Endothelial cell (in vitro differentiated cells): ENCODE results near the gene APOL2. TPM values are rescaled to one million over a fixed set of nuclear protein-coding genes. Genes with fewer than 3 reads are reported as not detected.
A peak's percentile ranks its signal among the peaks of the same experiment; 100 is the strongest.

Experiments used
- DNase-seq: peaks from one replicate; pipeline ENCODE4 v3.0.0; 2021; ENCODE audit warnings: low spot score
- H3K27ac Mint-ChIP-seq: one replicate; pipeline ENCODE4 v1.8.0; 2021; ENCODE audit warnings: mixed read lengths, inconsistent platforms; ENCODE audit not compliant: unreplicated experiment
- H3K27me3 Mint-ChIP-seq: one replicate; pipeline ENCODE4 v1.8.0; 2021; ENCODE audit warnings: mild to moderate bottlenecking, moderate library complexity, mixed read lengths, inconsistent platforms; ENCODE audit not compliant: unreplicated experiment
- H3K36me3 Mint-ChIP-seq: one replicate; pipeline ENCODE4 v1.8.0; 2021; ENCODE audit warnings: mild to moderate bottlenecking, low read depth, mixed read lengths, inconsistent platforms; ENCODE audit not compliant: unreplicated experiment
- H3K4me1 Mint-ChIP-seq: one replicate; pipeline ENCODE4 v1.8.0; 2021; ENCODE audit warnings: mild to moderate bottlenecking, mixed read lengths, inconsistent platforms; ENCODE audit not compliant: unreplicated experiment
- H3K4me3 Mint-ChIP-seq: one replicate; pipeline ENCODE4 v1.8.0; 2021; ENCODE audit warnings: mild to moderate bottlenecking, mixed read lengths, inconsistent platforms; ENCODE audit not compliant: unreplicated experiment
- H3K9me3 Mint-ChIP-seq: one replicate; pipeline ENCODE4 v1.8.0; 2021; ENCODE audit warnings: mixed read lengths, inconsistent platforms; ENCODE audit not compliant: unreplicated experiment
- long read RNA-seq: library from polyadenylated mRNA; unstranded; transcript quantifications from one replicate; pipeline ENCODE4 v2.0.0, GENCODE V29; 2020; ENCODE audit not compliant: unreplicated experiment
- total RNA-seq: library from RNA; stranded (reverse); fragmentation: NEBNext Ultra II Directional; extraction: Animal tissue kit (Norgen Biotek cat#: 25700); gene quantifications from one replicate; pipeline ENCODE4 v1.2.1, GENCODE V29; 2021; ENCODE audit not compliant: unreplicated experiment
- TF ChIP-seq, protein P1 (sequence below): fragments of 200-600 bp; sonication (generic); IDR thresholded peaks from one replicate; pipeline ENCODE4 v1.5.0; 2021; ENCODE audit warnings: antibody characterized with exemption; ENCODE audit not compliant: unreplicated experiment

Gene APOL2, protein sequence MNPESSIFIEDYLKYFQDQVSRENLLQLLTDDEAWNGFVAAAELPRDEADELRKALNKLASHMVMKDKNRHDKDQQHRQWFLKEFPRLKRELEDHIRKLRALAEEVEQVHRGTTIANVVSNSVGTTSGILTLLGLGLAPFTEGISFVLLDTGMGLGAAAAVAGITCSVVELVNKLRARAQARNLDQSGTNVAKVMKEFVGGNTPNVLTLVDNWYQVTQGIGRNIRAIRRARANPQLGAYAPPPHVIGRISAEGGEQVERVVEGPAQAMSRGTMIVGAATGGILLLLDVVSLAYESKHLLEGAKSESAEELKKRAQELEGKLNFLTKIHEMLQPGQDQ
- 55.3 TPM for total RNA-seq
- long read RNA-seq, transcript APOL2-202 (5 exons, 2,551 nt): major isoform, 16 of 29 reads
- long read RNA-seq, partial matches to known transcripts: 0 of 29 reads
- long read RNA-seq, other reads (novel, unspliced or antisense): 12 of 29 reads

DNA sequence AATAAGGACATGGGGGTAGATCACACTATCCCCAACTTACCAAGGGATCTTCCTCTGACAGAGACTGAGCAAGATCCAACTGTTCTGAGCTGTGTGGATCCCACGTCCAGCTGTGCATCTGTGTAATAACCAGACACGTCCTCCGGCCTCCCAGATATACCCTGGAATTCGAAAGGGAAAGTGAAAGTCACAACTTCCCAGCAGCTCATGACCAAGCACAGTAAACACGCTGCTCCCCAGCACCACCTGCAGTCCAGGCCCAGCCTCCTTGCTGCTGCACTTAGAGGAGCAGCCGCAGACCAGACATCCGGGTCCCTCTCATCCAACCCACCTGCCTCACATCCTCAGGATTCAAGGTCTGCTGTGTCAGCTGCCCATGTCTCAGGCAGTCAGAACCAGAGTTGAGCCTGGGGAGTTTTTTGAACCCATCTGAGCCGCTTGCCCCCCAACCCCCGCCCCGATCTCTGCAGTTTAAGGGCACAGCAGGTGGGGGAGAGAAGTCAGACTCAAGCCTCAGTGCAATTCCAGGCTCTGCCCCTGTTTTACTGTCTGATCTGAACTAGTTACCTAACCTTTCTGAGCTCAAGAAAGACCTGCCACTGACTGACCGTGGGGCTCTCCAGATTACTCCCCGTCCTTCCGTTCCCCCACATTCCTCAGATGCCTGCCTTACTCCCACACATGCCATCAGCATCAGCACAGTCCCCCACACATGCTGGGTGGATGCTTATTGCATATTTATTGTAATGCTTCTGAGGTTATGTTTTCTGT, at the start of gene APOL2:
TSS of gene APOL2 (minus strand) at position 127 of the 771 bp plus-strand sequence. CDS start 6,365 bp downstream, outside the sequence.
- H3K27me3 Mint-ChIP-seq: peaks cover 8% of the 10 kb centered on the region
- DNase-seq: peak; percentile 80
- H3K4me1 Mint-ChIP-seq: peaks cover 38% of the 10 kb centered on the region
- TF ChIP-seq, protein P1, sequence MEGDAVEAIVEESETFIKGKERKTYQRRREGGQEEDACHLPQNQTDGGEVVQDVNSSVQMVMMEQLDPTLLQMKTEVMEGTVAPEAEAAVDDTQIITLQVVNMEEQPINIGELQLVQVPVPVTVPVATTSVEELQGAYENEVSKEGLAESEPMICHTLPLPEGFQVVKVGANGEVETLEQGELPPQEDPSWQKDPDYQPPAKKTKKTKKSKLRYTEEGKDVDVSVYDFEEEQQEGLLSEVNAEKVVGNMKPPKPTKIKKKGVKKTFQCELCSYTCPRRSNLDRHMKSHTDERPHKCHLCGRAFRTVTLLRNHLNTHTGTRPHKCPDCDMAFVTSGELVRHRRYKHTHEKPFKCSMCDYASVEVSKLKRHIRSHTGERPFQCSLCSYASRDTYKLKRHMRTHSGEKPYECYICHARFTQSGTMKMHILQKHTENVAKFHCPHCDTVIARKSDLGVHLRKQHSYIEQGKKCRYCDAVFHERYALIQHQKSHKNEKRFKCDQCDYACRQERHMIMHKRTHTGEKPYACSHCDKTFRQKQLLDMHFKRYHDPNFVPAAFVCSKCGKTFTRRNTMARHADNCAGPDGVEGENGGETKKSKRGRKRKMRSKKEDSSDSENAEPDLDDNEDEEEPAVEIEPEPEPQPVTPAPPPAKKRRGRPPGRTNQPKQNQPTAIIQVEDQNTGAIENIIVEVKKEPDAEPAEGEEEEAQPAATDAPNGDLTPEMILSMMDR: no peak
- H3K27ac Mint-ChIP-seq: peak within 1 kb of the TSS; percentile 95
- peak within 1 kb of the TSS; percentile 93 for H3K4me3 Mint-ChIP-seq
- no peaks in the 10 kb centered on the region for H3K9me3 Mint-ChIP-seq
- peaks cover 15% of the 10 kb centered on the region for H3K36me3 Mint-ChIP-seq

- peaks cover 55% of the 10 kb centered on the region for H3K36me3 Mint-ChIP-seq
- no peaks in the 10 kb centered on the region for H3K9me3 Mint-ChIP-seq
- no peak overlapping the region for H3K27ac Mint-ChIP-seq
- H3K27me3 Mint-ChIP-seq: peaks cover 20% of the 10 kb centered on the region
- TF ChIP-seq, protein P1: no peak
- peak overlapping the region; percentile 59 for H3K4me3 Mint-ChIP-seq
- H3K4me1 Mint-ChIP-seq: peaks cover 4% of the 10 kb centered on the region
- DNase-seq: no peak
These were observed 49.5 kb upstream of the APOL2 start for GRCh38 chr22:36288571-36289405.

GRCh38 chr22:36287881-36288515, 48.7 kb upstream of the APOL2 start:
- H3K4me1 Mint-ChIP-seq: peaks cover 4% of the 10 kb centered on the region
- H3K4me3 Mint-ChIP-seq: no peak overlapping the region
- peaks cover 60% of the 10 kb centered on the region for H3K36me3 Mint-ChIP-seq
- no peak overlapping the region for H3K27ac Mint-ChIP-seq
- H3K9me3 Mint-ChIP-seq: no peaks in the 10 kb centered on the region
- no peak for DNase-seq
- TF ChIP-seq, protein P1: no peak
- H3K27me3 Mint-ChIP-seq: peaks cover 22% of the 10 kb centered on the region

DNA sequence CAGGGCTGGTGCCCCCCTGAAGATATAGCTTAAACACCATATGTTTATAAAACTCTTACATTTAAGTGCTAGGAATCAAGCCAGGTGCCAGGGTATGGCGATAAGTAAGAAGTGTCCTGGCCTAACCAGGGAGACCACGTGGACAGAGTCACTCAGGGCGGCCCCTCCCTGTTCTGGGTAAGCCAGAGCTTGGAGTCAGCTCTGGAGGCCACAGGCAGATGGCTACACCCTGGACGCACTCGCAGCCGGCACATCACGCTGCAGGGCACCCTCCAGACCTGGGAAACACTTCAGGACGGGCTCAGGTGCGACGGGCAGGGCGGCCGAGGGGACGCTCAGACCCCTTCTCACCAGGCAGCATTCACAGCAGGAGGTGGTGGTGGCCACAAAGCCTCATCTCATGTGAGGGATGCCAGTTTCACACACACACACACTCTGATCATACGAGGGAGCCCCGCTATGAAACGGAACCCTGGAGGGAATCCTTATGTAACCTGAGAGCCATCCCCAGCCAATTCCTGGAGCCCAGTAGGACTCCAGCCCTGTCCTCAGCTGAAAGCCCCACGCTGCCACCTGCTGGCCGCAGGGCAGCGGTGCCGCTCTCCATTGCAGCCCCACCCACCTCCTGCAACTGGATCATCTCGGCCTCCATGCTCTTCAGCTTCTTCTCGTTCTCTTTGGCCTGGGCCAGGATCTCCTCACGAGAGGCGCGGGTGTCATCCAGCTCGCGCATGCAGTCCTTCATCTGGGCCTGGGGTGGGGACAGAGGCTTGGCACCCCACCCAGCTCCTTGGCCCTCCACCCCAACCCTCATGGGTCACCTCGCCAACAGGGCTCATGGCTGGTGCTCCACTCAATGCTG, 47.0 kb upstream of the APOL2 start:
- Mint-ChIP-seq H3K4me1 (peaks cover 5% of the 10 kb centered on the region), H3K36me3 (peaks cover 55% of the 10 kb centered on the region), H3K9me3 (no peaks in the 10 kb centered on the region), H3K27ac (peak overlapping the region; percentile 46), H3K27me3 (peaks cover 13% of the 10 kb centered on the region), H3K4me3 (peak overlapping the region; percentile 37)
- TF ChIP-seq, protein P1: peak; percentile 86
- peak; percentile 91 for DNase-seq
